Suprapubic skin (tissue), 4 donors: Measurements from ENCODE around the gene ARHGEF7. TPM values are rescaled to one million over a fixed set of nuclear protein-coding genes. Genes with fewer than 3 reads are reported as not detected.
A peak's percentile ranks its signal among the peaks of the same experiment; 100 is the strongest.

Experiments
- DNase-seq, 2 donors: peaks; one replicate each; pipeline ENCODE4 v3.0.0-alpha.2; 2019; ENCODE audit warnings: low spot score in 2 of 2
- H3K27ac ChIP-seq: fragments of 200-600 bp; sonication (generic); one replicate; pipeline ENCODE4 v1.5.1; 2019
- H3K27me3 ChIP-seq: fragments of 200-600 bp; sonication (generic); one replicate; pipeline ENCODE4 v1.5.1; 2019
- H3K36me3 ChIP-seq: fragments of 200-600 bp; sonication (generic); one replicate; pipeline ENCODE4 v1.5.1; 2019
- H3K4me1 ChIP-seq: fragments of 200-600 bp; sonication (generic); one replicate; pipeline ENCODE4 v1.5.1; 2019
- H3K4me3 ChIP-seq: fragments of 200-600 bp; sonication (generic); one replicate; pipeline ENCODE4 v1.5.1; 2019; ENCODE audit warnings: mild to moderate bottlenecking
- H3K9me3 ChIP-seq: fragments of 200-600 bp; sonication (generic); one replicate; pipeline ENCODE4 v1.5.1; 2019
- CTCF ChIP-seq, 2 donors: fragments of 200-600 bp in 1 of 2; fragments of 450-650 bp in 1 of 2; sonication (generic) in 1 of 2; IDR thresholded peaks; one replicate each; pipeline ENCODE4 v1.5.1; 2016 to 2019; ENCODE audit warnings: antibody characterized with exemption in 2 of 2, mild to moderate bottlenecking in 1 of 2, moderate library complexity in 1 of 2
- EP300 ChIP-seq: sonication (generic); formaldehyde crosslinking; IDR thresholded peaks from one replicate; pipeline ENCODE4 v1.6.1; 2017; ENCODE audit warnings: antibody characterized with exemption
- POLR2A ChIP-seq, 2 donors: fragments of 450-650 bp; IDR thresholded peaks; one replicate each; pipeline ENCODE4 v1.6.1; 2017; ENCODE audit warnings: antibody characterized with exemption in 2 of 2, mild to moderate bottlenecking in 2 of 2, moderate library complexity in 2 of 2
- POLR2AphosphoS5 ChIP-seq, 3 donors: sonication (generic); formaldehyde crosslinking; IDR thresholded peaks; one replicate each; pipeline ENCODE4 v1.6.1; 2017; ENCODE audit warnings: antibody characterized with exemption in 3 of 3
- WGBS: methylation state at CpG from one replicate; pipeline ENCODE4 v1.1.5; 2018; 5-methylcytosine and 5-hydroxymethylcytosine counted together
- total RNA-seq, 4 donors: library from RNA; depleted of rRNA; stranded (reverse); fragments of >200 nt; gene quantifications; one replicate each; pipeline ENCODE4 v1.1.0, GENCODE V29; 2016

ARHGEF7 gene
- total RNA-seq, 4 donors from 2014 or later = 72.1 to 210 (median 99.6) TPM

GRCh38 chr13:111176421-111176820, 61.3 kb downstream of the ARHGEF7 start:
- H3K27ac ChIP-seq = peak overlapping the region; percentile 72
- H3K27me3 ChIP-seq = no peaks in the 10 kb centered on the region
- no peaks in the 10 kb centered on the region for H3K36me3 ChIP-seq
- peaks cover 72% of the 10 kb centered on the region for H3K4me1 ChIP-seq
- TF ChIP-seq POLR2A (IDR thresholded peaks at IDR 0.05) = no peak
- TF ChIP-seq POLR2AphosphoS5 (IDR thresholded peaks at IDR 0.05) = no peak
- no peak for TF ChIP-seq CTCF (IDR thresholded peaks at IDR 0.05)
- no peak for TF ChIP-seq EP300
- no peak overlapping the region for H3K4me3 ChIP-seq
- no peaks in the 10 kb centered on the region for H3K9me3 ChIP-seq
- 92% methylated on average over 8 of the region's 8 CpGs for WGBS
- no peak for DNase-seq

GRCh38 chr13:111177081-111177711, 62.1 kb downstream of the ARHGEF7 start:
- no peak for TF ChIP-seq EP300

GRCh38 chr13:111177921-111178320, 62.8 kb downstream of the ARHGEF7 start:
- TF ChIP-seq POLR2A (IDR thresholded peaks at IDR 0.05) (no peak), EP300 (no peak), POLR2AphosphoS5 (IDR thresholded peaks at IDR 0.05) (no peak), CTCF (IDR thresholded peaks at IDR 0.05) (no peak)
- Histone ChIP-seq H3K4me3 (no peak overlapping the region), H3K36me3 (no peaks in the 10 kb centered on the region), H3K27me3 (no peaks in the 10 kb centered on the region), H3K27ac (peak overlapping the region; percentile 72), H3K4me1 (peaks cover 59% of the 10 kb centered on the region), H3K9me3 (no peaks in the 10 kb centered on the region)
- WGBS = 51% methylated on average over 6 of the region's 6 CpGs
- no peak for DNase-seq

More at GRCh38 chr13:111177081-111177711, 62.1 kb downstream of the ARHGEF7 start:
- Histone ChIP-seq H3K27me3 (no peaks in the 10 kb centered on the region), H3K4me3 (no peak overlapping the region), H3K36me3 (no peaks in the 10 kb centered on the region), H3K27ac (peak overlapping the region; percentile 72), H3K4me1 (peaks cover 64% of the 10 kb centered on the region), H3K9me3 (no peaks in the 10 kb centered on the region)
- 46% methylated on average over 14 of the region's 14 CpGs for WGBS
- DNase-seq = no peak

- no peak for DNase-seq
- H3K4me1 ChIP-seq = peaks cover 59% of the 10 kb centered on the region
- no peak overlapping the region for H3K4me3 ChIP-seq
- H3K27me3 ChIP-seq = no peaks in the 10 kb centered on the region
- TF ChIP-seq POLR2AphosphoS5 (IDR thresholded peaks at IDR 0.05) (no peak), POLR2A (IDR thresholded peaks at IDR 0.05) (no peak), EP300 (no peak), CTCF (IDR thresholded peaks at IDR 0.05) (no peak)
- peak overlapping the region; percentile 72 for H3K27ac ChIP-seq
- no peaks in the 10 kb centered on the region for H3K9me3 ChIP-seq
- no peaks in the 10 kb centered on the region for H3K36me3 ChIP-seq
- WGBS = 65% methylated on average over 4 of the region's 4 CpGs
These were observed 63.3 kb downstream of the ARHGEF7 start for GRCh38 chr13:111178402-111178801.

- 80% methylated on average over 6 of the region's 6 CpGs for WGBS
- no peak overlapping the region for H3K27ac ChIP-seq
These were observed 65.0 kb downstream of the ARHGEF7 start for GRCh38 chr13:111179908-111180760.

More at GRCh38 chr13:111179908-111180760, 65.0 kb downstream of the ARHGEF7 start:
- no peaks in the 10 kb centered on the region for H3K27me3 ChIP-seq
- H3K4me3 ChIP-seq = no peak overlapping the region
- peaks cover 52% of the 10 kb centered on the region for H3K4me1 ChIP-seq
- no peaks in the 10 kb centered on the region for H3K36me3 ChIP-seq
- TF ChIP-seq POLR2A (IDR thresholded peaks at IDR 0.05) (no peak), POLR2AphosphoS5 (IDR thresholded peaks at IDR 0.05) (no peak), CTCF (IDR thresholded peaks at IDR 0.05) (no peak), EP300 (no peak)
- H3K9me3 ChIP-seq = no peaks in the 10 kb centered on the region
- no peak for DNase-seq
